H1 (cell line): Measurements from ENCODE around the gene B9D1. TPM values are rescaled to one million over a fixed set of nuclear protein-coding genes. Genes with fewer than 3 reads are reported as not detected.

ENCODE experiments used
- BCL11A ChIP-seq, 2 experiments: IDR thresholded peaks; one replicate each; pipeline ENCODE4 v1.6.1; 2011; ENCODE audit warnings: low read depth in 2 of 2, low read length in 2 of 2, mild to moderate bottlenecking in 2 of 2
- HDAC2 ChIP-seq, 2 experiments: fragments of 300-600 bp in 1 of 2; sonication (generic) in 1 of 2; IDR thresholded peaks; 2 replicates each; pipeline ENCODE4 v1.6.1; 2011 to 2012; ENCODE audit warnings: low read depth in 2 of 2, low read length in 2 of 2, mild to moderate bottlenecking in 2 of 2, moderate library complexity in 2 of 2, borderline replicate concordance in 1 of 2, inconsistent platforms in 1 of 2
- NRF1 ChIP-seq: IDR thresholded peaks from 2 replicates; pipeline ENCODE4 v1.6.1; 2011; ENCODE audit warnings: mild to moderate bottlenecking, low read depth, low read length, improper control_type of control experiment
- POU5F1 ChIP-seq: IDR thresholded peaks from 2 replicates; pipeline ENCODE4 v1.6.1; 2011; ENCODE audit warnings: low read depth, mild to moderate bottlenecking, low read length, moderate library complexity
- RAD21 ChIP-seq, 2 experiments: IDR thresholded peaks in 1 of 2; conservative IDR thresholded peaks in 1 of 2; 2 replicates each; pipeline ENCODE4 v1.6.1; 2011; ENCODE audit warnings: low read depth in 2 of 2, low read length in 2 of 2, improper control_type of control experiment in 1 of 2, inconsistent platforms in 1 of 2, mild to moderate bottlenecking in 1 of 2, moderate library complexity in 1 of 2
- polyA plus RNA-seq, 7 experiments: library from polyadenylated mRNA; depleted of rRNA in 3 of 7; stranded (reverse) in 5 of 7; unstranded in 2 of 7; fragments of >200 nt in 5 of 7; fragments of 200-250 nt in 2 of 7; gene quantifications; 1 replicate in 5 of 7; 2 replicates in 1 of 7; 4 replicates in 1 of 7; pipeline versions ENCODE4 v1.2.1 to v1.2.3, GENCODE V29; 2011 to 2013; ENCODE audit warnings: missing spikeins in 2 of 7, mixed read lengths in 2 of 7
- total RNA-seq: library from RNA; stranded (reverse); fragmentation: NEBNext Ultra II Directional; extraction: Animal tissue kit (Norgen Biotek cat#: 25700); gene quantifications from 2 replicates; pipeline ENCODE4 v1.2.1, GENCODE V29; 2021
- TF ChIP-seq, protein P1 (sequence below), 3 experiments: IDR thresholded peaks; 1 replicate in 2 of 3; 2 replicates in 1 of 3; pipeline versions ENCODE4 v1.5.1 to v1.6.1; 2011; ENCODE audit warnings: low read length in 3 of 3, mild to moderate bottlenecking in 3 of 3, inconsistent platforms in 2 of 3, low read depth in 1 of 3, moderate library complexity in 1 of 3; ENCODE audit not compliant: insufficient read depth in 1 of 3; ENCODE audit errors: control extremely low read depth in 1 of 3

B9D1 gene
- total and polyA plus RNA-seq, 2 of the 8 experiments (the other 6 are each of a cell fraction or from before 2014, with no cell fraction given) = 24.6 to 65.7 TPM

DNA sequence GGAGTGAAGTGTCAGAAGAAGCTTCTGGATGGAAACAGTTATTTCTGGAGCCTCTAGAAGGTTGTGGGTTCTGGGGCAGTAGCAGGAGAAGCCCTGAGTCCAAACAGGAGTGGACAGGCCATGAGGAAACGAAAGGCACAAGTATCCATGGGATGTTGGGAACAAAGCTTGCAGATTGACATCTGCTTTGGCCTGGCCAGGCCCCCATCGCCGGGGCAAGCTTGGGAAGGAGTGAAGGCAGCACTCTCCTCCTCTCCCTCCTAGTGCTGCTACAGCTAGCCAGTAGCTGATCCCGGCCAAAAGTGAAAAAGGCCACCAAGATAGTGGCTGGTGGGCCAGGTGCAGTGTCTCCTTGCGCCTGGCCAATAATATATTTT, 40.4 kb downstream of the B9D1 start (continued):
- TF ChIP-seq POU5F1 (no peak), RAD21 (IDR thresholded peaks at IDR 0.05 in 1 of 2, conservative IDR thresholded peaks at IDR 0.05 in 1 of 2; ENCODE audit: low read depth in 2 of 2, low read length in 2 of 2) (no peak), HDAC2 (IDR thresholded peaks at IDR 0.05; ENCODE audit: borderline replicate concordance in 1 of 2, low read depth in 2 of 2, low read length in 2 of 2) (no peak), BCL11A (IDR thresholded peaks at IDR 0.05; ENCODE audit: low read depth in 2 of 2, low read length in 2 of 2) (no peak), NRF1 (no peak)
- TF ChIP-seq, protein P1, sequence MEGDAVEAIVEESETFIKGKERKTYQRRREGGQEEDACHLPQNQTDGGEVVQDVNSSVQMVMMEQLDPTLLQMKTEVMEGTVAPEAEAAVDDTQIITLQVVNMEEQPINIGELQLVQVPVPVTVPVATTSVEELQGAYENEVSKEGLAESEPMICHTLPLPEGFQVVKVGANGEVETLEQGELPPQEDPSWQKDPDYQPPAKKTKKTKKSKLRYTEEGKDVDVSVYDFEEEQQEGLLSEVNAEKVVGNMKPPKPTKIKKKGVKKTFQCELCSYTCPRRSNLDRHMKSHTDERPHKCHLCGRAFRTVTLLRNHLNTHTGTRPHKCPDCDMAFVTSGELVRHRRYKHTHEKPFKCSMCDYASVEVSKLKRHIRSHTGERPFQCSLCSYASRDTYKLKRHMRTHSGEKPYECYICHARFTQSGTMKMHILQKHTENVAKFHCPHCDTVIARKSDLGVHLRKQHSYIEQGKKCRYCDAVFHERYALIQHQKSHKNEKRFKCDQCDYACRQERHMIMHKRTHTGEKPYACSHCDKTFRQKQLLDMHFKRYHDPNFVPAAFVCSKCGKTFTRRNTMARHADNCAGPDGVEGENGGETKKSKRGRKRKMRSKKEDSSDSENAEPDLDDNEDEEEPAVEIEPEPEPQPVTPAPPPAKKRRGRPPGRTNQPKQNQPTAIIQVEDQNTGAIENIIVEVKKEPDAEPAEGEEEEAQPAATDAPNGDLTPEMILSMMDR (IDR thresholded peaks at IDR 0.05; ENCODE audit: control extremely low read depth in 1 of 3, insufficient read depth in 1 of 3, low read depth in 1 of 3, low read length in 3 of 3) = no peak
